H9 (cell line): Measurements from ENCODE around the gene OCRL. TPM values are rescaled to one million over a fixed set of nuclear protein-coding genes. Genes with fewer than 3 reads are reported as not detected.

Source experiments
- DNase-seq: peaks from one replicate; pipeline ENCODE4 v3.0.0-alpha.2; 2017
- H2AFZ ChIP-seq: one replicate; pipeline ENCODE4 v1.6.1; 2013; ENCODE audit warnings: mild to moderate bottlenecking, low read length, control low read depth, moderate library complexity
- H2AK5ac ChIP-seq: 2 replicates; pipeline ENCODE4 v1.6.1; 2013; ENCODE audit warnings: low read length, control low read depth, mixed read lengths; ENCODE audit not compliant: insufficient read length
- H2BK120ac ChIP-seq: one replicate; pipeline ENCODE4 v1.6.1; 2013; ENCODE audit warnings: low read depth, mild to moderate bottlenecking, low read length, control low read depth, inconsistent platforms; ENCODE audit not compliant: poor library complexity, severe bottlenecking
- H2BK12ac ChIP-seq: 2 replicates; pipeline ENCODE4 v1.6.1; 2013; ENCODE audit warnings: low read length, control low read depth, mixed read lengths, low read depth; ENCODE audit not compliant: insufficient read length
- H2BK15ac ChIP-seq: 2 replicates; pipeline ENCODE4 v1.6.1; 2013; ENCODE audit warnings: low read depth, low read length, control low read depth
- H2BK20ac ChIP-seq: one replicate; pipeline ENCODE4 v1.6.1; 2013; ENCODE audit warnings: low read depth, mild to moderate bottlenecking, low read length, control low read depth, inconsistent platforms; ENCODE audit not compliant: poor library complexity, severe bottlenecking
- H2BK5ac ChIP-seq: 2 replicates; pipeline ENCODE4 v1.6.1; 2013; ENCODE audit warnings: low read length, control low read depth, mixed read lengths; ENCODE audit not compliant: insufficient read length
- H3K14ac ChIP-seq: 2 replicates; pipeline ENCODE4 v1.6.1; 2013; ENCODE audit warnings: low read length, control low read depth; ENCODE audit not compliant: insufficient read depth
- H3K18ac ChIP-seq: 2 replicates; pipeline ENCODE4 v1.6.1; 2013; ENCODE audit warnings: low read depth, mild to moderate bottlenecking, mixed read lengths, low read length, control low read depth; ENCODE audit not compliant: insufficient read length
- H3K23ac ChIP-seq: 2 replicates; pipeline ENCODE4 v1.6.1; 2013; ENCODE audit warnings: low read length, control low read depth, mixed read lengths, low read depth; ENCODE audit not compliant: insufficient read length
- H3K23me2 ChIP-seq: 2 replicates; pipeline ENCODE4 v1.6.1; 2013; ENCODE audit warnings: low read depth, mild to moderate bottlenecking, mixed read lengths, low read length, control low read depth; ENCODE audit not compliant: insufficient read length, poor library complexity, severe bottlenecking
- H3K27ac ChIP-seq: 2 replicates; pipeline ENCODE4 v1.5.1; 2013; ENCODE audit warnings: low read length, control low read depth, mixed read lengths, low read depth; ENCODE audit not compliant: insufficient read length
- H3K27me3 ChIP-seq: 2 replicates; pipeline ENCODE4 v1.6.1; 2013; ENCODE audit warnings: low read length, control low read depth, inconsistent platforms; ENCODE audit not compliant: insufficient read depth
- H3K4ac ChIP-seq: 2 replicates; pipeline ENCODE4 v1.6.1; 2013; ENCODE audit warnings: low read depth, mild to moderate bottlenecking, control low read depth, inconsistent platforms, low read length, moderate library complexity
- H3K4me1 ChIP-seq: 2 replicates; pipeline ENCODE4 v1.6.1; 2013; ENCODE audit warnings: low read length, control low read depth, inconsistent platforms; ENCODE audit not compliant: insufficient read depth
- H3K4me2 ChIP-seq: 2 replicates; pipeline ENCODE4 v1.6.1; 2013; ENCODE audit warnings: low read length, control low read depth, mixed read lengths; ENCODE audit not compliant: insufficient read length, insufficient read depth
- H3K56ac ChIP-seq: 2 replicates; pipeline ENCODE4 v1.6.1; 2013; ENCODE audit warnings: low read depth, mild to moderate bottlenecking, mixed read lengths, low read length, control low read depth; ENCODE audit not compliant: insufficient read length
- H3K79me1 ChIP-seq: 2 replicates; pipeline ENCODE4 v1.6.1; 2013; ENCODE audit warnings: low read depth, mild to moderate bottlenecking, moderate library complexity, low read length, control low read depth, inconsistent platforms; ENCODE audit not compliant: insufficient read depth, poor library complexity, severe bottlenecking
- H3K79me2 ChIP-seq: 2 replicates; pipeline ENCODE4 v1.6.1; 2013; ENCODE audit warnings: low read length, control low read depth, inconsistent platforms; ENCODE audit not compliant: insufficient read depth
- H3K9ac ChIP-seq: 2 replicates; pipeline ENCODE4 v1.6.1; 2013; ENCODE audit warnings: low read length, control low read depth, mixed read lengths; ENCODE audit not compliant: insufficient read length; ENCODE audit errors: extremely low read depth
- H3K9me3 ChIP-seq: one replicate; pipeline ENCODE4 v1.6.1; 2013; ENCODE audit warnings: low read depth, low read length, inconsistent platforms; ENCODE audit not compliant: control insufficient read depth
- H3T11ph ChIP-seq: one replicate; pipeline ENCODE4 v1.6.1; 2013; ENCODE audit warnings: mild to moderate bottlenecking, low read length, control low read depth, inconsistent platforms
- H4K20me1 ChIP-seq: one replicate; pipeline ENCODE4 v1.6.1; 2013; ENCODE audit not compliant: control insufficient read depth, insufficient read length, insufficient read depth
- H4K5ac ChIP-seq: 2 replicates; pipeline ENCODE4 v1.6.1; 2013; ENCODE audit warnings: low read depth, mild to moderate bottlenecking, mixed read lengths, low read length, control low read depth; ENCODE audit not compliant: insufficient read length
- H4K8ac ChIP-seq: replicated peaks from 2 replicates; pipeline ENCODE4 v1.6.1; 2013; ENCODE audit warnings: low read length, control low read depth, mixed read lengths, low read depth; ENCODE audit not compliant: insufficient read length
- H4K91ac ChIP-seq: 2 replicates; pipeline ENCODE4 v1.6.1; 2013; ENCODE audit warnings: low read depth, mild to moderate bottlenecking, moderate library complexity, mixed read lengths, low read length, control low read depth; ENCODE audit not compliant: insufficient read length
- H3K27ac Mint-ChIP-seq, 3 experiments: 2 replicates in 2 of 3; 3 replicates in 1 of 3; pipeline ENCODE4 v1.8.0; 2020 to 2021; ENCODE audit warnings: mixed read lengths in 3 of 3, mild to moderate bottlenecking in 1 of 3, moderate library complexity in 1 of 3
- H3K27me3 Mint-ChIP-seq: 2 replicates; pipeline ENCODE4 v1.8.0; 2021; ENCODE audit warnings: low read depth, mild to moderate bottlenecking, moderate library complexity, mixed read lengths
- H3K36me3 Mint-ChIP-seq, 3 experiments: 2 replicates in 2 of 3; 3 replicates in 1 of 3; pipeline ENCODE4 v1.8.0; 2020 to 2021; ENCODE audit warnings: low read depth in 3 of 3, mixed read lengths in 3 of 3; ENCODE audit not compliant: insufficient read depth in 1 of 3
- H3K4me1 Mint-ChIP-seq, 2 experiments: 2 replicates each; pipeline ENCODE4 v1.8.0; 2020; ENCODE audit warnings: mixed read lengths in 2 of 2
- H3K4me3 Mint-ChIP-seq, 2 experiments: 2 replicates in 1 of 2; 3 replicates in 1 of 2; pipeline ENCODE4 v1.8.0; 2020 to 2021; ENCODE audit warnings: mild to moderate bottlenecking in 2 of 2, mixed read lengths in 2 of 2, moderate library complexity in 1 of 2
- H3K9me3 Mint-ChIP-seq, 2 experiments: 2 replicates in 1 of 2; 3 replicates in 1 of 2; pipeline ENCODE4 v1.8.0; 2020; ENCODE audit warnings: mild to moderate bottlenecking in 2 of 2, mixed read lengths in 2 of 2, moderate library complexity in 1 of 2
- CTCF ChIP-seq: fragments of 200-600 bp; sonication (generic); conservative IDR thresholded peaks from 3 replicates; pipeline ENCODE4 v1.8.0; 2021; ENCODE audit warnings: antibody characterized with exemption, mild to moderate bottlenecking
- WGBS: extraction: QIAGEN DNeasy Blood & Tissue Kit; methylation state at CpG from one replicate; pipeline ENCODE4 v1.1.7; 2013; ENCODE audit warnings: missing lambda C conversion rate, low lambda C conversion rate, mixed read lengths; ENCODE audit not compliant: insufficient read length; ENCODE audit errors: extremely low coverage; 5-methylcytosine and 5-hydroxymethylcytosine counted together
- total RNA-seq: library from RNA; stranded (reverse); gene quantifications from 2 replicates; pipeline ENCODE4 v1.2.1, GENCODE V29; 2021

Gene OCRL
- total RNA-seq, 1 experiment from 2014 or later = 31.4 TPM

GRCh38 chrX:129597905-129598304, 57.8 kb downstream of the OCRL start:
- H3K27ac ChIP-seq = no peak overlapping the region
- H3K27me3 Mint-ChIP-seq = peaks cover 4% of the 10 kb centered on the region; the same call in 1 of the 2 replicates
- H2BK120ac ChIP-seq = no peak overlapping the region
- H3K4me1 ChIP-seq = peaks cover 2% of the 10 kb centered on the region; the same call in 1 of the 2 replicates
- no peak overlapping the region for H4K8ac ChIP-seq
- H4K20me1 ChIP-seq = no peaks in the 10 kb centered on the region
- no peak overlapping the region for H3K9ac ChIP-seq
- H3K27me3 ChIP-seq = no peaks in the 10 kb centered on the region
- no peak overlapping the region for H3K4me2 ChIP-seq
- H3K4me1 Mint-ChIP-seq = peaks cover 9 to 18% of the 10 kb centered on the region in 2 experiments
- no peak overlapping the region for H2BK12ac ChIP-seq
- no CpG with 5 or more reads among the region's 5 CpGs for WGBS
- no peak overlapping the region for H4K91ac ChIP-seq
- H2BK20ac ChIP-seq = no peak overlapping the region
- H3K23me2 ChIP-seq = no peaks in the 10 kb centered on the region
- no peaks in the 10 kb centered on the region for H3K9me3 Mint-ChIP-seq
- no peak overlapping the region for H3K14ac ChIP-seq
- no peak overlapping the region for H3K4ac ChIP-seq
- H3K18ac ChIP-seq = no peak overlapping the region
- no peak overlapping the region for H3K56ac ChIP-seq
- H2BK15ac ChIP-seq = no peak overlapping the region
- TF ChIP-seq CTCF = no peak
- no peak overlapping the region for H2AFZ ChIP-seq
- DNase-seq = no peak
- no peak overlapping the region for H3K4me3 Mint-ChIP-seq
- peaks cover 0 to 11% (median 6%) of the 10 kb centered on the region in 3 experiments; a peak in 3 of 7 replicates for H3K36me3 Mint-ChIP-seq
- H3T11ph ChIP-seq = no peak overlapping the region
- no peaks in the 10 kb centered on the region for H3K9me3 ChIP-seq
- no peaks in the 10 kb centered on the region for H3K79me2 ChIP-seq
- H4K5ac ChIP-seq = no peak overlapping the region
- H3K23ac ChIP-seq = no peak overlapping the region
- H3K27ac Mint-ChIP-seq = peak overlapping the region in 1 of 3 experiments; percentile 40; a peak in 1 of 7 replicates
- no peaks in the 10 kb centered on the region for H3K79me1 ChIP-seq
- no peak overlapping the region for H2AK5ac ChIP-seq
- H2BK5ac ChIP-seq = no peak overlapping the region
